Myocyte (in vitro differentiated cells): ENCODE results near the gene IRF4. TPM values are rescaled to one million over a fixed set of nuclear protein-coding genes. Genes with fewer than 3 reads are reported as not detected.

Experiments used
- DNase-seq: peaks from one replicate; pipeline ENCODE4 v3.0.0-alpha.2; 2012; ENCODE audit warnings: low read depth
- polyA plus RNA-seq: library from polyadenylated mRNA; unstranded; fragments of >200 nt; gene quantifications from one replicate; pipeline ENCODE4 v1.2.1, GENCODE V29; 2012; ENCODE audit warnings: missing spikeins
- total RNA-seq: library from RNA; depleted of rRNA; stranded (reverse); fragments of >200 nt; gene quantifications from 2 replicates; pipeline ENCODE4 v1.2.3, GENCODE V29; 2014

The IRF4 gene
- not detected in 2 replicates for total RNA-seq
- 0.01 TPM for polyA plus RNA-seq

DNA sequence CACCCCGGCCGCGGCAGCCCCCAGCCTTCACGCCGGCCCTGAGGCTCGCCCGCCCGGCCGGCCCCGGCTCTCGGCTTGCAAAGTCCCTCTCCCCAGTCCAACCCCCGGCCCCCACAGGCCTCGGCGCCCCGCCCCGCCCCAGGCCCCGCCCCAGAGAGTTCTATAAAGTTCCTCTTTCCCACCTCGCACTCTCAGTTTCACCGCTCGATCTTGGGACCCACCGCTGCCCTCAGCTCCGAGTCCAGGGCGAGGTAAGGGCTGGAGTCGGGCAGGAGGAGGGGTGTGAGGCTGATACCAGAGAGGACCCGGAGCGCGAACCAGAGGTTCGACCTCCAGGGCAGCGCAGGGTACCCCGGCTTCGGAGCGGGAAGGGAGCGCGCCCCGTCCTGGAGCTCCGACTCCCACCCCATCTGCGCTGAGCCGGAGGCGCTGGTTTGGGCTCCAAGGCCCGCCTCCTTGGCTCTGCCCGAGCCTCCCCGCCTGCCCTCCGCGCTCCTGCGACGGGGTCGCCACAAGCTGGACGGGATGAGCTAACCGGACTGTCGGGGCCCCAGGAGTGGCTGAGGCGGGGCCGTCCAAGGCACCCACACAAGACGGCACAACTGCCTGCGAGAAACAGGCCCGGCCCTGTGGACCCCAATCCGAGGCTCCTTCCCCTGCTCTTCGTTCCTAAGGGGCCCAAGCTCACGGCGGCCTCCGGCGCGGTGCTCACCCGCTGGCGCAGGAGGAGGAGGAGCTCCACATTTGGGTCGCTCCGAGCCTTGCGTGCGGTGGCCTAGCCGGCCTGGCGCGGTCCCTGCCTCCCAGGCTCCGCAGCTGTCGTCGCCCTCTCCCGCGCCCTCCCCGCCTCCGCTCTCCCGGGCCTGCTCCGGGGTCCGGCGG lies at the start of gene IRF4:
IRF4 (plus strand) TSS at position 194 of the 882 bp plus-strand sequence. CDS start 1,401 bp downstream, outside the sequence.
- no peak for DNase-seq

DNA sequence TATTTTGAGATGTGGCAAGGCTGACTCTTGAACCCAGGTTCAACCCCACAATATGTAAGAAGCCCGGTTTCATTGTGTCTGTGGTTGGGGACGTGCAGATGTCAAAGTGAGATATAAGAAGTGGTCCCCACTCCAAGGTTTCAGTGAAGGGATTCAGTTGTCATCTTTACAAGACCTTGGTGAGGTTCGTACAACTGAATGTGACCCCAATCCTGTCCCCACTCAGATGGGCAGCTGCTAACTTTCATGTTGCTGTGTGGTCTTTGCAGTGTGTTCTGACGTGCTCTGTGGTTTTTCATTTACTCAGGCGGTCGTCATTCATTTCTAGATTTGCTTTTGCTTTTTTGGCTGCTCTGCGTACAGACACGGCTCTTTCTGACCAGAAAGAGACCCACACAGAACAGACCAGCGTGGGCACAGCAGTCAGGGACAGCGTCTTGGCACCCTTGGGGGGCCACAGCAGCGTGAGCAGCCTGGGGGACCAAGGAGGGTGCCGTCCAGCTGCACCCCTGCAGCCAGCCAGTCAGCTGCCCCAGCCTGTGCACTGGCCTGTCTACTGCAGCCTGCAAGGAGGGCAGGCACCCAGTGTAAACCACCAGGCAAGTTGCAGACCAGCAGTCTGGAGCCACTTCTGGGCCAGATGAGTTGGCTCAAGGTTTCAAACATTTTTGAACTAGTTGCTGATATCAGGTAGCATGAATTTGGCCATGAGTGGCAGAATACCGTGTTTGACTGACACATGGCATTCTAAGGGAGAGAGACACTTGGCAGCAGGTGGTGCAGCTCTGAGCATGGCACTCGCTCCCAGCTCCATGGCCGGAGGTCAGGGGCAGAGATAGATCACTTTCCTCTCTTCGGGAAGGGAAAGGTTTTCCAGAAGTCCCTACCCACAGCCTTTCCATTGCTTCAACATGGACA lies 49.4 kb upstream of the IRF4 start:
- DNase-seq, result no peak

DNA sequence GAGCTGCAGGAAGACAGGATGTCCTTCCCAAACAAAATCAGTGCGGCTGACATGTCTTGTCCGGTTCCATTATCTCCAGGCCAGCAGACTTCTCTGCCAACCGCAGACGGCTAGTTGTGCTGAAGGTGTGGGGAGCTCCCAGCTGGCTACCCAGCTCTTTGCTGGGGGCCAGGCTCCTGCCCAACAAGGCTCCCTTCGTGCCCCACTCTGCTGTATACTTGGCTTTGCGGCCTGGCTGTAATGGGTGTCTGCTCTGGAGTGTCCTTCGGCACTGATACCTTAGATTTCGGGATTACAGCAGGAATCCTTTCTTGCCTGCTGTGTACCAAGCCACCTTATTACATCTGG lies 48.7 kb upstream of the IRF4 start:
- no peak for DNase-seq

GRCh38 chr6:343226-343935 lies 48.2 kb upstream of the IRF4 start:
- DNase-seq, result no peak

GRCh38 chr6:343960-344815 lies 47.4 kb upstream of the IRF4 start:
- no peak for DNase-seq

DNA sequence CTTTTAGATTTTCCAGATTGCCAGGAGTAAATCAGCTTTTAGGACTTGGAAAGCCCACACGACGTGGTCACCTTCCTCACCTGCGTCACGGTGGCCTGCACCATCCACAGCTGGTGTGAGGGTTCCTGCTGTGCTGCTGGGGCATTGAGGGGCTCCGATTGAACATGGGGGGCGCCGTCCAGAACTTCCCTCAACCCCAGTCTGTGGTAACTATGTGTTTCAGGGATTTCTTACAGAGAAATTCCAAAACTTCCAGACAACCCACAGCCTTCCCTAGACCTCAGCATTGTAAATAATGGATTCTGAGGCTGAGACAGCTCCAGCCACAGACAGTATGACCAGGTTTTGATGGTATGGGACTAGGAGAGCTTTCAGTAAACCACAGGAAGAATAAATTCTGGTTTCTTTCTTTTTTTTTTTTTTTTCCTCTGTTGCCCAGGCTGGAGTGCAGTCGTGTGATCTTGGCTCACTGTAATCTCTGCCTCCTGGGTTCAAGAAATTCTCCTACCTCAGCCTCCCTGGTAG lies 46.7 kb upstream of the IRF4 start:
- no peak for DNase-seq

- DNase-seq, result no peak
Observed at GRCh38 chr6:345747-346385, 45.7 kb upstream of the IRF4 start.

DNA sequence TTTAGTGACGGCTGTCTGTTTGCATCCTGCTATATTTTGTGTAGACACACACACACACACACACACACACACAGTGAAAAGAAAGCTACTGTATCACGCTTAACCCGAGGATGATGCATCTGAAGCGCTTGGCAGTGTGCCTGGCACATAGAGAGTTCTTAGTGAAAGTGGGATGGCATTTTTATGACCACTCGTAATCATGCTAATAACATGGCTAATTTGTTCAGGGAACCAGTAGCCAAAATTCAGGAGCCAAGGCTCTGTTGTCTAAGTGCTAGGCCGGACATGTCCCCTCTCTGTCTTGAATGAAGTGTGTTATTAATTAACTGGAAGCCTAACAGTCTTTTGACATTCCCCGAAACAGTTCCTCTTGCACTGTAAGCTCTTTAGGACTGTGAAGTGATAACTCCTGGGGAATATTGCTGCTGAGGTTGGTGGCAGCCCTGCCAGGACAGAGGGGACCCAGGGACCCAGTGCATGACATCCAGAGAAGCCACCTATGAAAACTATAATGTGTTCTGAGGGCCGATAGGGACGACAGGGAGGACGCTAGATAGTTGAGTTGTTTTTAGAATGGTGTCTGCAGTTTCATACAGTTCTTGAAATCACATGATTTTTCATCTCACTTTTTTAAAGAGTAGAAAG lies 45.0 kb upstream of the IRF4 start:
- no peak for DNase-seq

DNA sequence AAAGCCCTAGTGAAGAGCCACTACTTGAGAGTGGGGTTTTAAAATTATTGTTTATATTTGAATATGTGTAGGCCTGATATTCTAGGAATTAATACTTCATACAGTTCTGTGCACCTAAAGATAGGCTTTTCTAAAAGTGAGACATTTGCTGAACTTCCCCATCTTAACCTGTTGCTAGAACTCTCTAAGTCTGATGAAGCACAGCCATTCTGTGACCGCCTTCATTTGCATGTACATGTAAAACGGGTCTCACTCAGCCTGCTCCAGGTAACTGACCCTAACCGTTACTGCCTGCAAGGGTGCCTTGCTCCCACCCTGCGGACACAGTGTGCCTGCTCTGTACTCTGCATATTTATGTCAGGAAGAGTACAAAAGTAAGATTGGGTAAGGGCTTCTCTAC lies 44.3 kb upstream of the IRF4 start:
- no peak for DNase-seq

DNA sequence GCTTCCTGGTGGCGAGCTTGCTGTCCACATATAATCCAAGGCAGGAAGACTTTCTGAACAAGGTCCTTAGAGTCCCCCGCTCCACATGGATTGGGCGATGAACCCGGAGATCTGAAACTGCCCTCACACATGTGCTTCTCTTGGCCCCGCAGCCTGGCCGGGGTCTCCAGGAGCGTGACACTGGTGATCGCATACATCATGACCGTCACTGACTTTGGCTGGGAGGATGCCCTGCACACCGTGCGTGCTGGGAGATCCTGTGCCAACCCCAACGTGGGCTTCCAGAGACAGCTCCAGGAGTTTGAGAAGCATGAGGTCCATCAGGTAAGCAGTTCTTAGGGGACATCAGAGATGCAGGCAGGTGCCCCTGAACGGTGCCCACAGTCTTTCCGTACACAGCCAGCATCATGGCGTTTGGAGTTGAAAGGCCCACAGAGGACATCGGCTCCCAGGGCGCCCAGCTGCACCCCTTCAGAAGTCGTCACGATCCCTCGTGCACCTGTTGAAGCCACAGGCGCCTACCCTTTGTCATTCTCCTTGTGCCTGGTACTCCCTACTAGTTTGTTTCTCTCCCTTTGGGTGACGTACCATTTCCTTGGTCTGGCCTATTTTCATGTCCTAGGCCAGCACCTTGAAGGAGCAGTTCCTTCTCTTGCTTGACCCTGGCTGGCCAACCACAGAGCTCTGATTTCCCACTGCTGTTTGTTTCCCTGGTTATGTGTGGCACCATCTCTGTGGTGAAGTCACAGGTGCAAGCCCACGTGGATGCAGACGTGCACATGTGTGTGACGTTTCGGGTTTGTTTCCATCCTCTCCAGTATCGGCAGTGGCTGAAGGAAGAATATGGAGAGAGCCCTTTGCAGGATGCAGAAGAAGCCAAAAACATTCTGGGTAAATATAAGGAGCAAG lies 43.3 kb upstream of the IRF4 start:
- DNase-seq, result no peak

DNA sequence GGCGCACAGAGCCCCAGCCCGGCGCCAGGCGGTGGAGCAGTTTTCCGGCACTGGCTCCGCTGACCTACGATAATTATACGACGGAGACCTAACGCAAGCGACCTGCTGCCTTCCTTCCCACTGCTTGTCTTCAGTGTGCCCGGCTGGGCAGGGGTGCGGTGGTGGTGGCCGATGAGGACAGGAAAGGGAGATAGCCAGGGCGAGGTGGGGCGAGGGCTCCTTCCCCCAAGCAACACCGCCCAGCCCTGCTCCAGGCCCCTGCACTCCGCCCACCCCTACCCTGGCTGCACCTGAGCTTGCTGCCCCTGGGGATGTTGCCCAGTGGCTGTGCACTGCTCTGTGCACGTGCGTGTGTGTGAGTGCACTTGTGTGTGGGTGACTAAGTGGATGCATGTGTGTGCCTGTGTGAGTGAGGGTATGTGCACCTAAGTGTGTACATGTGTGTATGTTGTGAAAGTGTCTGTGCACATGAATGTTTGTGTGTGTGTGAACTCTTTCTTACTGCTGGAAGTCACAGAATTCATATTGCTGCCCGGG lies 42.6 kb upstream of the IRF4 start:
- no peak for DNase-seq

DNA sequence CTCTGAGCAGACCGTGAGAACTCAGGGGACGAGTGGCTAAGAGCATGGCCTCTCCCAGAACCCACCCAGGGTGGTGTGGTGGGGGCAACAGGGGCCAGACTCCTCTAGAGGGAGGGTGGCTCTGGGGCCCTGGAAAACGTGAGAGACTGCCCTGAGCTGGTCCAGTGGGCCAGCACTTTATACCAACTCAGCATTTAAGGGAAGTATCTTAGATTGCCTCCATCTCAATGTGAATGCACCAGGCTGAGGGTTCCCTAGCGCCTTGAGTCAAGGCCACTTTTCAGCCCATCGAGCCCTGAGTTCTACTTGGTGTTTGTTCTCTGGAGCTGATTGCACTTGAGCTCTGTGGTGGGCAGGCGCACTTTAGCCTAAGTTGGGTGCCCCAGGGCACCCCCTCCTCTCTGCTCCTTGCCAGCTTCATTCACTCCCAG lies 42.0 kb upstream of the IRF4 start:
- no peak for DNase-seq

DNA sequence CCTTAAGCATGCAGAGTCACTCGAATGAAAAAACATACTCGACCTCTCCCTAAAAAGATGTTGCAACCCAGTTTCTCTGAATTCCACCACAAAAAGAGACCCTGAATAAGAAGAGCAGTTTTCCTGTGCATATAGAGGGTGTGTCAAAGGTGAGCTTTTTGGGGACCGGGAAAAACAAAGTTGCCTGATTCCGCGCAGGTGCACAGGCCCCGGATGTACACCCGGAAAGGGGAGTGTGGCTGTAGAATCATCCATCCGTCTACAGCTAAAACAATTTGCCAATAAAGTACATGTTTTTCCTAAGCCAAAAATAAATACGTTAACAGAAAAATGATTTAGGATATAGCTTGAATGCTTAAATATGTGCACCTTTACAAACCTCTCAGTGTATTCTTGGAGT lies 41.2 kb upstream of the IRF4 start:
- no peak for DNase-seq

DNA sequence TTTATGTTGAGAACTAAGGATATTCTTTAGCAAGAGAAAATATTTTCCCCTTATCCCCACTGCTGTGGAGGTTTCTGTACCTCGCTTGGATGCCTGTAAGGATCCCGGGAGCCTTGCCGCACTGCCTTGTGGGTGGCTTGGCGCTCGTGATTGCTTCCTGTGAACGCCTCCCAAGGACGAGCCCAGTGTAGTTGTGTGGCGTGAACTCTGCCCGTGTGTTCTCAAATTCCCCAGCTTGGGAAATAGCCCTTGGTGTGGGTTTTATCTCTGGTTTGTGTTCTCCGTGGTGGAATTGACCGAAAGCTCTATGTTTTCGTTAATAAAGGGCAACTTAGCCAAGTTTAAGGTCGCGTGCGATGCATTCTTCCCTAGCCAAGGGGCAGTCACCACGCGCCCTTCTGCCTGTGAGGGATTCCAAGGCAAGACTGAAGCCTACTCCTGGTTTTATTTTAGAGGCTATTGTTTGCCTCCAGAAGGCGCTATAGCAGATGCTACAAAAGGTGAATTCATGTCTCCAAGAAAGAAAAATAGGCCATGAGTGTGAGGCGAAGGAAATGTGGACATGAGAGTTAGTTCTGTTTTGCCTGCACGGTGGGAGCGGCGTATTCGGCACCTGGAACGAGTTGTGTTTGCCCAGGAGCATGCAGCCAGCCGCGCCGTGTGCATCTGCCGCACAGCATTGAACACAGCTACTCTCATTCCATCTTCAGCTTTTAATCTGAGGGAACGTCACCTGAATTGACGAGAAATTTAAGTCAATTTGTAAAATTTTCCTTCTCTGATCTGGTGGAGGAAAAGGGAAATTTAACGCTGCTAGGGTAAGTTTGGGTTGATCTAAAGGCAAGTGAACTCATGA lies 40.3 kb upstream of the IRF4 start:
- DNase-seq, result no peak

- no peak for DNase-seq
Observed at GRCh38 chr6:351867-352289, 39.7 kb upstream of the IRF4 start.

GRCh38 chr6:352474-352873 lies 39.1 kb upstream of the IRF4 start:
- no peak for DNase-seq

GRCh38 chr6:352896-353470 lies 38.6 kb upstream of the IRF4 start:
- no peak for DNase-seq
